ENCODE results near the gene SRCIN1.

- TF ChIP-seq CTCF (IDR thresholded peaks at IDR 0.05): no peak
- TF ChIP-seq POLR2A (IDR thresholded peaks at IDR 0.05): no peak
Measured at GRCh38 chr17:38601539-38602351, 4.0 kb downstream of the SRCIN1 start.
